Measurements from ENCODE around the gene TRAPPC3.
A peak's percentile ranks its signal among the peaks of the same experiment; 100 is the strongest.

The TRAPPC3 gene

GRCh38 chr1:36126797-36127500 is 22.3 kb downstream of the TRAPPC3 start:
- no peaks in the 10 kb centered on the region for H3K36me3 ChIP-seq
- TF ChIP-seq Cebpa-rat (IDR thresholded peaks at IDR 0.05), result no peak
- H3K27ac ChIP-seq, result no peak overlapping the region
- peak overlapping the region; percentile 9; the same call in 1 of the 2 replicates for H3K4me2 ChIP-seq
- peaks cover 45% of the 10 kb centered on the region for H3K27me3 ChIP-seq
- H4K20me1 ChIP-seq, result no peaks in the 10 kb centered on the region
- peaks cover 50% of the 10 kb centered on the region for H3K4me1 ChIP-seq
- no peak overlapping the region for H3K9ac ChIP-seq
- no peaks in the 10 kb centered on the region for H3K9me3 ChIP-seq
- H3K4me3 ChIP-seq, result no peak overlapping the region

GRCh38 chr1:36126005-36126716 is 23.1 kb downstream of the TRAPPC3 start:
- H3K9me3 ChIP-seq, result no peaks in the 10 kb centered on the region
- no peaks in the 10 kb centered on the region for H4K20me1 ChIP-seq
- TF ChIP-seq Cebpa-rat (IDR thresholded peaks at IDR 0.05), result no peak
- peaks cover 50% of the 10 kb centered on the region for H3K27me3 ChIP-seq
- no peak overlapping the region for H3K9ac ChIP-seq
- peak overlapping the region; percentile 82 for H3K4me2 ChIP-seq
- H3K4me3 ChIP-seq, result no peak overlapping the region
- H3K36me3 ChIP-seq, result no peaks in the 10 kb centered on the region
- peaks cover 52% of the 10 kb centered on the region for H3K4me1 ChIP-seq
- no peak overlapping the region for H3K27ac ChIP-seq

GRCh38 chr1:36125129-36125991 is 23.9 kb downstream of the TRAPPC3 start, which contains the start of gene COL8A2:
TSS of gene COL8A2 (minus strand) at chr1:36125222. CDS start at chr1:36100242, 24,980 bp downstream.
- Histone ChIP-seq H3K4me2 (peak within 1 kb of the TSS; percentile 82), H4K20me1 (no peaks in the 10 kb centered on the region), H3K4me3 (peak within 1 kb of the TSS; percentile 65), H3K36me3 (no peaks in the 10 kb centered on the region), H3K27me3 (peaks cover 50% of the 10 kb centered on the region), H3K9me3 (no peaks in the 10 kb centered on the region), H3K27ac (no peak within 1 kb of the TSS), H3K9ac (peak within 1 kb of the TSS; percentile 29; the same call in 1 of the 2 replicates), H3K4me1 (peaks cover 58% of the 10 kb centered on the region)
- no peak for TF ChIP-seq Cebpa-rat (IDR thresholded peaks at IDR 0.05)

GRCh38 chr1:36124404-36125128 is 24.7 kb downstream of the TRAPPC3 start:
- Histone ChIP-seq H3K4me2 (peak overlapping the region; percentile 82), H3K4me3 (peak overlapping the region; percentile 65), H3K9ac (peak overlapping the region; percentile 29; the same call in 1 of the 2 replicates)

GRCh38 chr1:36123356-36123755 is 25.9 kb downstream of the TRAPPC3 start:
- Histone ChIP-seq H3K9ac (peak overlapping the region; percentile 36; the same call in 1 of the 2 replicates), H4K20me1 (no peaks in the 10 kb centered on the region), H3K27ac (peak overlapping the region; percentile 32; the same call in 1 of the 2 replicates), H3K4me1 (peaks cover 67% of the 10 kb centered on the region), H3K4me2 (peak overlapping the region; percentile 82), H3K27me3 (peaks cover 50% of the 10 kb centered on the region), H3K9me3 (no peaks in the 10 kb centered on the region), H3K36me3 (no peaks in the 10 kb centered on the region), H3K4me3 (peak overlapping the region; percentile 44)
- TF ChIP-seq Cebpa-rat (IDR thresholded peaks at IDR 0.05), result no peak

More at GRCh38 chr1:36124404-36125128, 24.7 kb downstream of the TRAPPC3 start:
- Histone ChIP-seq H4K20me1 (no peaks in the 10 kb centered on the region), H3K9me3 (no peaks in the 10 kb centered on the region), H3K4me1 (peaks cover 66% of the 10 kb centered on the region), H3K36me3 (no peaks in the 10 kb centered on the region), H3K27me3 (peaks cover 50% of the 10 kb centered on the region), H3K27ac (no peak overlapping the region)
- TF ChIP-seq Cebpa-rat (IDR thresholded peaks at IDR 0.05), result no peak

GRCh38 chr1:36122062-36123030 is 26.9 kb downstream of the TRAPPC3 start:
- Histone ChIP-seq H3K27me3 (peaks cover 50% of the 10 kb centered on the region), H3K9ac (peak overlapping the region; percentile 36; the same call in 1 of the 2 replicates), H3K4me2 (peak overlapping the region; percentile 82)

GRCh38 chr1:36119456-36119855 is 29.8 kb downstream of the TRAPPC3 start:
- Histone ChIP-seq H3K9ac (no peak overlapping the region), H4K20me1 (no peaks in the 10 kb centered on the region), H3K27ac (no peak overlapping the region), H3K4me2 (no peak overlapping the region), H3K4me3 (no peak overlapping the region), H3K27me3 (peaks cover 30% of the 10 kb centered on the region), H3K4me1 (peaks cover 44% of the 10 kb centered on the region), H3K9me3 (no peaks in the 10 kb centered on the region), H3K36me3 (no peaks in the 10 kb centered on the region)
- no peak for TF ChIP-seq Cebpa-rat (IDR thresholded peaks at IDR 0.05)

More at GRCh38 chr1:36122062-36123030, 26.9 kb downstream of the TRAPPC3 start:
- H3K4me3 ChIP-seq, result no peak overlapping the region; the same call in 1 of the 2 replicates
- H4K20me1 ChIP-seq, result no peaks in the 10 kb centered on the region
- peaks cover 62% of the 10 kb centered on the region for H3K4me1 ChIP-seq
- H3K36me3 ChIP-seq, result no peaks in the 10 kb centered on the region
- TF ChIP-seq Cebpa-rat (IDR thresholded peaks at IDR 0.05), result no peak
- H3K9me3 ChIP-seq, result no peaks in the 10 kb centered on the region
- H3K27ac ChIP-seq, result no peak overlapping the region

Data from BLaER1 (cell line).